ENCODE data around the gene ERBB3.

DNA sequence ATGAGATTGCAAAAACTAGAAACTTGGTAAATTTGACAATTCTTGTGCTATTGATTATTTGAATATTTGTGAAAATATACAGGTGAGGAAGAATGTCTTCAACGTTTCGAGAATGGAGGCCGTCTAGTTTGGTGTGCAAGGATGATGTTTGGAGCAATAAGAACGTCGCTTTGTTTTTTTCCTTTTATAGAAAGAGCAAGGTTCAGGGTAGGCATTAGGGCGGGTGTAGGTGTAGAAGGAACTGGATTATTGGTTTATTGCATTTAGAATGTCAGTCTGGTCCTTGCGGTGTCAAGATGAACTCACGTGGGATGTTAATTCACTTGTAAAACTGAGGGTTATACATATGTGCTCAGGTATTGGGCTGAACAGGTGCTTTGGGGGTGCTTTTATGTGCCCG, 37.1 kb upstream of the ERBB3 start:
- TF ChIP-seq, protein P1, sequence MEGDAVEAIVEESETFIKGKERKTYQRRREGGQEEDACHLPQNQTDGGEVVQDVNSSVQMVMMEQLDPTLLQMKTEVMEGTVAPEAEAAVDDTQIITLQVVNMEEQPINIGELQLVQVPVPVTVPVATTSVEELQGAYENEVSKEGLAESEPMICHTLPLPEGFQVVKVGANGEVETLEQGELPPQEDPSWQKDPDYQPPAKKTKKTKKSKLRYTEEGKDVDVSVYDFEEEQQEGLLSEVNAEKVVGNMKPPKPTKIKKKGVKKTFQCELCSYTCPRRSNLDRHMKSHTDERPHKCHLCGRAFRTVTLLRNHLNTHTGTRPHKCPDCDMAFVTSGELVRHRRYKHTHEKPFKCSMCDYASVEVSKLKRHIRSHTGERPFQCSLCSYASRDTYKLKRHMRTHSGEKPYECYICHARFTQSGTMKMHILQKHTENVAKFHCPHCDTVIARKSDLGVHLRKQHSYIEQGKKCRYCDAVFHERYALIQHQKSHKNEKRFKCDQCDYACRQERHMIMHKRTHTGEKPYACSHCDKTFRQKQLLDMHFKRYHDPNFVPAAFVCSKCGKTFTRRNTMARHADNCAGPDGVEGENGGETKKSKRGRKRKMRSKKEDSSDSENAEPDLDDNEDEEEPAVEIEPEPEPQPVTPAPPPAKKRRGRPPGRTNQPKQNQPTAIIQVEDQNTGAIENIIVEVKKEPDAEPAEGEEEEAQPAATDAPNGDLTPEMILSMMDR (IDR thresholded peaks at IDR 0.05; ENCODE audit: borderline replicate concordance, extremely low read depth, low read length, poor library complexity, severe bottlenecking) = no peak
- no peak for TF ChIP-seq EZH2 (IDR thresholded peaks at IDR 0.05; ENCODE audit: borderline replicate concordance, low read depth, low read length, severe bottlenecking)
